Neural cell (in vitro differentiated cells): ENCODE data around the gene PHF5A. TPM values are rescaled to one million over a fixed set of nuclear protein-coding genes. Genes with fewer than 3 reads are reported as not detected.

Experiments used
- H2AFZ ChIP-seq: fragments of 200-600, 300-800 bp; sonication (generic), shearing (Covaris generic); 2 replicates; pipeline ENCODE4 v1.6.0; 2014; ENCODE audit warnings: low read depth, mild to moderate bottlenecking, antibody characterized with exemption, low read length, moderate library complexity
- H3F3A ChIP-seq: fragments of 200-600 bp; shearing (Covaris generic); 2 replicates; pipeline ENCODE4 v1.6.1; 2016; ENCODE audit warnings: mild to moderate bottlenecking, moderate library complexity, mixed read lengths, antibody characterized with exemption, low read length; ENCODE audit not compliant: insufficient read depth, poor library complexity, severe bottlenecking
- H3K27ac ChIP-seq: fragments of 200-600, 300-800 bp; sonication (generic), shearing (Covaris generic); 2 replicates; pipeline ENCODE4 v1.5.1; 2014; ENCODE audit warnings: mild to moderate bottlenecking, low read length, moderate library complexity
- H3K27me3 ChIP-seq: fragments of 300-800, 200-600 bp; sonication (generic), shearing (Covaris generic); 2 replicates; pipeline ENCODE4 v1.6.0; 2014; ENCODE audit warnings: mild to moderate bottlenecking, low read depth, low read length, moderate library complexity; ENCODE audit not compliant: insufficient read depth
- H3K36me3 ChIP-seq: fragments of 300-800, 200-600 bp; sonication (generic), shearing (Covaris generic); 2 replicates; pipeline ENCODE4 v1.5.1; 2014; ENCODE audit warnings: mild to moderate bottlenecking, antibody characterized with exemption, low read length, moderate library complexity; ENCODE audit not compliant: insufficient read depth
- H3K4me2 ChIP-seq: fragments of 300-800, 200-600 bp; sonication (generic), shearing (Covaris generic); 2 replicates; pipeline ENCODE4 v1.6.0; 2014; ENCODE audit warnings: mild to moderate bottlenecking, low read length
- H3K4me3 ChIP-seq: fragments of 300-800, 200-600 bp; sonication (generic), shearing (Covaris generic); 2 replicates; pipeline ENCODE4 v1.5.1; 2014; ENCODE audit warnings: mild to moderate bottlenecking, low read length, moderate library complexity
- H3K79me2 ChIP-seq: fragments of 200-600 bp; shearing (Covaris generic); replicated peaks from 2 replicates; pipeline ENCODE4 v1.6.0; 2014; ENCODE audit warnings: mild to moderate bottlenecking, low read length, moderate library complexity; ENCODE audit not compliant: insufficient read depth
- H3K9ac ChIP-seq: fragments of 300-800, 200-600 bp; sonication (generic), shearing (Covaris generic); 2 replicates; pipeline ENCODE4 v1.6.1; 2016; ENCODE audit warnings: mild to moderate bottlenecking, low read length, mixed read lengths
- H3K9me2 ChIP-seq: fragments of 200-600 bp; shearing (Covaris generic); 2 replicates; pipeline ENCODE4 v1.6.1; 2016; ENCODE audit warnings: mild to moderate bottlenecking, low read length, mixed read lengths; ENCODE audit not compliant: insufficient read depth
- H3K9me3 ChIP-seq: fragments of 200-600, 300-800 bp; sonication (generic), shearing (Covaris generic); 2 replicates; pipeline ENCODE4 v1.6.1; 2016; ENCODE audit warnings: mild to moderate bottlenecking, mixed run types, low read length, moderate library complexity, mixed read lengths
- H4K20me1 ChIP-seq: fragments of 200-600 bp; shearing (Covaris generic); 2 replicates; pipeline ENCODE4 v1.6.1; 2016; ENCODE audit warnings: mild to moderate bottlenecking, mixed run types; ENCODE audit not compliant: insufficient read depth
- EP300 ChIP-seq: fragments of 450-650 bp; conservative IDR thresholded peaks from 2 replicates; pipeline ENCODE4 v1.6.1; 2014; ENCODE audit warnings: antibody characterized with exemption, mild to moderate bottlenecking, moderate library complexity; ENCODE audit not compliant: poor library complexity, severe bottlenecking
- EZH2 ChIP-seq: fragments of 200-600, 300-800 bp; shearing (Covaris generic), sonication (generic); IDR thresholded peaks from 2 replicates; pipeline ENCODE4 v1.6.1; 2014; ENCODE audit warnings: antibody characterized with exemption, low read length, borderline replicate concordance, mild to moderate bottlenecking; ENCODE audit not compliant: insufficient read depth, poor library complexity, severe bottlenecking
- MXI1 ChIP-seq: fragments of 450-650 bp; conservative IDR thresholded peaks from 2 replicates; pipeline ENCODE4 v1.6.1; 2014; ENCODE audit warnings: antibody characterized with exemption, mild to moderate bottlenecking; ENCODE audit not compliant: poor library complexity, severe bottlenecking
- POLR2AphosphoS5 ChIP-seq: IDR thresholded peaks from 2 replicates; pipeline ENCODE4 v1.6.1; 2012
- RAD21 ChIP-seq: fragments of 450-650 bp; conservative IDR thresholded peaks from 2 replicates; pipeline ENCODE4 v1.6.1; 2014; ENCODE audit warnings: antibody characterized with exemption, mild to moderate bottlenecking, moderate library complexity
- SMC3 ChIP-seq: fragments of 450-650 bp; conservative IDR thresholded peaks from 2 replicates; pipeline ENCODE4 v1.6.1; 2014; ENCODE audit warnings: antibody characterized with exemption, mild to moderate bottlenecking, moderate library complexity; ENCODE audit not compliant: poor library complexity
- TAF1 ChIP-seq: IDR thresholded peaks from 2 replicates; pipeline ENCODE4 v1.6.1; 2012; ENCODE audit warnings: low read depth
- polyA plus RNA-seq: library from polyadenylated mRNA; depleted of rRNA; stranded (reverse); fragments of >200 nt; gene quantifications from 2 replicates; pipeline ENCODE4 v1.2.3, GENCODE V29; 2014
- TF ChIP-seq, protein P1 (sequence below): fragments of 450-650 bp; IDR thresholded peaks from 2 replicates; pipeline ENCODE4 v1.5.1; 2014; ENCODE audit warnings: antibody characterized with exemption, mild to moderate bottlenecking, moderate library complexity; ENCODE audit not compliant: poor library complexity, severe bottlenecking
- TF ChIP-seq, protein P2 (sequence below): IDR thresholded peaks from 2 replicates; pipeline ENCODE4 v1.6.1; 2012; ENCODE audit warnings: borderline replicate concordance

The PHF5A gene
- polyA plus RNA-seq, 1 donor from 2014 or later: 148 TPM

DNA sequence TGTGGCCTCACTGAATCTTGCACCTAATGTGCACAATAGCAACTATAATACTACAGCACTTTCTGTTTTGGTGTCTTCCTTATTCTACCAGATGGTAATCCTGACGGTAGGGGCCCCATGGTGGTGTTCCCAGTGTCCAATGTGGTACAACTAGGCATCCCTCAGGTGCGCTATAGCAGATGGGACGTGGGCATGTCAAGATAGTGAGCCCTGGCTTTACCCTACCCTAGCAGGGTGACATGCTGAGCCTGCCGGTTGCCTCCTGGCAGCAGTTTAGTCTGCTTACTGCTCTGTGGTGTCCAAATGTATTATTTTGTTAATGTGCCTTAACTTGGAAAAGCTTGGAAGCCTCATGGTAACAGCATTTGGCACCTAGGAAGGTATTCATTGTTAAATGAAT, 19.6 kb upstream of the PHF5A start:
- Histone ChIP-seq H3K4me2 (no peak overlapping the region), H3K27ac (no peak overlapping the region), H4K20me1 (no peaks in the 10 kb centered on the region)

DNA sequence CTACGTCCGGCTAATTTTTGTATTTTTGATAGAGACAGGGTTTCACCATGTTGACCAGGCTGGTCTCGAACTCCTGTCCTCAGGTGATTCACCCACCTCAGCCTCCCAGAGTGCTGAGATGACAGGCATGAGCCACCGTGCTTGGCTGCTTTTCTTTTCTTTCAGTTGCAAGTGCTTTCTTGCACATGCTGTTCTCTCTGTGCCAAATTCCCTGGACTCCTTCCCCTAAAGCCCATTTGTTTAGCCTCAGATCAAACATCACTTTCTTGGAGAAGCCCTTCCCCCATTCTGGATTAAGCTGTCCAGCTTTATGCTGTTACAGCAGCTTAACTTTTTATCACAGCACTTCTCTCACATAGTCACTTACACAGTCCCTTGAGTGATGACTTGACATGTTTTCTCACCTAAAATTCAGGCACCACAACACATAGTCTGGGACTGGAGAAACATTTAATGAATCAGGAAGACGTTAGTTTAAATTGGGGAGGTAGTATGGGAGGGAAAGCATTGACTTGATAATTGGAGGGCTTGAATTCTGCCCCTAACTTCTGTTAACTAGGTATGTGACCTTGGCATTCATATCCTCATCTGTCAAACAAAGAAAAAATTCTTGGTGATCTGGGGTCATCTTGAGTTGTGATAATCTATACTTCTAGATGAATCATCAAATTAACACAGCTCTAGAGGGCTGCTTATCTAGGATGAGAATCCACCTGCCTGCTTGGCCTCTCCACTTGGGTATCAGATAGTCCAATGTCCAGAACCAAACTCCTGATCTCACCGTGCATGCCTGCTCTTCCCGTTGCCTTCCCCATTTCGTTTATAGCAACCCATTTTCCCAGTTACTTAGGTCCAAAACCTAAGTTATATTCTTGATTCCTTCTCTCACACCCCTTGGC, 18.8 kb upstream of the PHF5A start:
- no peaks in the 10 kb centered on the region for H4K20me1 ChIP-seq
- H2AFZ ChIP-seq: no peak overlapping the region
- H3K27ac ChIP-seq: no peak overlapping the region
- no peaks in the 10 kb centered on the region for H3F3A ChIP-seq
- no peaks in the 10 kb centered on the region for H3K9me3 ChIP-seq
- no peaks in the 10 kb centered on the region for H3K9me2 ChIP-seq
- H3K9ac ChIP-seq: no peak overlapping the region
- H3K4me3 ChIP-seq: no peak overlapping the region
- H3K4me2 ChIP-seq: no peak overlapping the region
- H3K36me3 ChIP-seq: no peaks in the 10 kb centered on the region
- H3K79me2 ChIP-seq: peaks cover 56% of the 10 kb centered on the region
- no peaks in the 10 kb centered on the region for H3K27me3 ChIP-seq
- no peak for TF ChIP-seq MXI1
- TF ChIP-seq RAD21: no peak
- no peak for TF ChIP-seq SMC3
- TF ChIP-seq, protein P1, sequence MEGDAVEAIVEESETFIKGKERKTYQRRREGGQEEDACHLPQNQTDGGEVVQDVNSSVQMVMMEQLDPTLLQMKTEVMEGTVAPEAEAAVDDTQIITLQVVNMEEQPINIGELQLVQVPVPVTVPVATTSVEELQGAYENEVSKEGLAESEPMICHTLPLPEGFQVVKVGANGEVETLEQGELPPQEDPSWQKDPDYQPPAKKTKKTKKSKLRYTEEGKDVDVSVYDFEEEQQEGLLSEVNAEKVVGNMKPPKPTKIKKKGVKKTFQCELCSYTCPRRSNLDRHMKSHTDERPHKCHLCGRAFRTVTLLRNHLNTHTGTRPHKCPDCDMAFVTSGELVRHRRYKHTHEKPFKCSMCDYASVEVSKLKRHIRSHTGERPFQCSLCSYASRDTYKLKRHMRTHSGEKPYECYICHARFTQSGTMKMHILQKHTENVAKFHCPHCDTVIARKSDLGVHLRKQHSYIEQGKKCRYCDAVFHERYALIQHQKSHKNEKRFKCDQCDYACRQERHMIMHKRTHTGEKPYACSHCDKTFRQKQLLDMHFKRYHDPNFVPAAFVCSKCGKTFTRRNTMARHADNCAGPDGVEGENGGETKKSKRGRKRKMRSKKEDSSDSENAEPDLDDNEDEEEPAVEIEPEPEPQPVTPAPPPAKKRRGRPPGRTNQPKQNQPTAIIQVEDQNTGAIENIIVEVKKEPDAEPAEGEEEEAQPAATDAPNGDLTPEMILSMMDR: no peak
- TF ChIP-seq POLR2AphosphoS5: no peak
- TF ChIP-seq EP300: no peak
- TF ChIP-seq, protein P2, sequence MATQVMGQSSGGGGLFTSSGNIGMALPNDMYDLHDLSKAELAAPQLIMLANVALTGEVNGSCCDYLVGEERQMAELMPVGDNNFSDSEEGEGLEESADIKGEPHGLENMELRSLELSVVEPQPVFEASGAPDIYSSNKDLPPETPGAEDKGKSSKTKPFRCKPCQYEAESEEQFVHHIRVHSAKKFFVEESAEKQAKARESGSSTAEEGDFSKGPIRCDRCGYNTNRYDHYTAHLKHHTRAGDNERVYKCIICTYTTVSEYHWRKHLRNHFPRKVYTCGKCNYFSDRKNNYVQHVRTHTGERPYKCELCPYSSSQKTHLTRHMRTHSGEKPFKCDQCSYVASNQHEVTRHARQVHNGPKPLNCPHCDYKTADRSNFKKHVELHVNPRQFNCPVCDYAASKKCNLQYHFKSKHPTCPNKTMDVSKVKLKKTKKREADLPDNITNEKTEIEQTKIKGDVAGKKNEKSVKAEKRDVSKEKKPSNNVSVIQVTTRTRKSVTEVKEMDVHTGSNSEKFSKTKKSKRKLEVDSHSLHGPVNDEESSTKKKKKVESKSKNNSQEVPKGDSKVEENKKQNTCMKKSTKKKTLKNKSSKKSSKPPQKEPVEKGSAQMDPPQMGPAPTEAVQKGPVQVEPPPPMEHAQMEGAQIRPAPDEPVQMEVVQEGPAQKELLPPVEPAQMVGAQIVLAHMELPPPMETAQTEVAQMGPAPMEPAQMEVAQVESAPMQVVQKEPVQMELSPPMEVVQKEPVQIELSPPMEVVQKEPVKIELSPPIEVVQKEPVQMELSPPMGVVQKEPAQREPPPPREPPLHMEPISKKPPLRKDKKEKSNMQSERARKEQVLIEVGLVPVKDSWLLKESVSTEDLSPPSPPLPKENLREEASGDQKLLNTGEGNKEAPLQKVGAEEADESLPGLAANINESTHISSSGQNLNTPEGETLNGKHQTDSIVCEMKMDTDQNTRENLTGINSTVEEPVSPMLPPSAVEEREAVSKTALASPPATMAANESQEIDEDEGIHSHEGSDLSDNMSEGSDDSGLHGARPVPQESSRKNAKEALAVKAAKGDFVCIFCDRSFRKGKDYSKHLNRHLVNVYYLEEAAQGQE: no peak
- TF ChIP-seq TAF1: no peak

More for the DNA sequence above, 19.6 kb upstream of the PHF5A start:
- no peaks in the 10 kb centered on the region for H3K36me3 ChIP-seq
- peaks cover 48% of the 10 kb centered on the region for H3K79me2 ChIP-seq
- no peak overlapping the region for H3K9ac ChIP-seq
- no peaks in the 10 kb centered on the region for H3K9me3 ChIP-seq
- H3K9me2 ChIP-seq: no peaks in the 10 kb centered on the region
- no peak overlapping the region for H2AFZ ChIP-seq
- TF ChIP-seq EZH2 (no peak), SMC3 (no peak), RAD21 (no peak), MXI1 (no peak), TAF1 (no peak), POLR2AphosphoS5 (no peak), EP300 (no peak)
- TF ChIP-seq, protein P2: no peak
- TF ChIP-seq, protein P1: no peak
- H3K27me3 ChIP-seq: no peaks in the 10 kb centered on the region
- no peaks in the 10 kb centered on the region for H3F3A ChIP-seq
- no peak overlapping the region for H3K4me3 ChIP-seq
